HG02973 (cell line): ENCODE measurements around the gene TAF6.

Source experiments
- ATAC-seq: cut with Tn5 transposase; IDR thresholded peaks from one replicate; pipeline ENCODE4 v1.9.1; 2021; ENCODE audit warnings: moderate library complexity; ENCODE audit not compliant: unreplicated experiment

TAF6 gene

GRCh38 chr7:100075418-100075817, 43.7 kb downstream of the TAF6 start:
- no peak for ATAC-seq

GRCh38 chr7:100074841-100075240, 44.3 kb downstream of the TAF6 start:
- no peak for ATAC-seq

DNA sequence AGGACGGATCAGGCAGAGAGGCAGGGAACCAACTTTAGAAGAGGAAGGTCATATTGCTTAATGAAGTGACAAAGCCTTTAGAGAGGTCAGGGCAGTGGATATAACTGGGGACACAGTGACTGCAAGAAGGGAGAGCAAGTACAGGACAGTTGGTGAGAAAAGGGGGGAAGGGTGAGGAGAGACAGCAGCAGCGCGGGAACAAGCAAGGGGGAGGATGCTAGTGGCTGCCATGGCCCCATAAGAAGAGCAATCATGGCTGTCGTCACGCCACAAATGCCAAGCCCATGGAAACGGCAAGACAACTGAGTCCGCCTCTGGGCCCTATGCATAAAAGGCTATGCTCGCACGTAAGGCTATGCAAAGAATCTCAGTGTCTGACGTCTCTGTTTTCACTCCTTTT, 46.7 kb downstream of the TAF6 start:
- no peak for ATAC-seq

DNA sequence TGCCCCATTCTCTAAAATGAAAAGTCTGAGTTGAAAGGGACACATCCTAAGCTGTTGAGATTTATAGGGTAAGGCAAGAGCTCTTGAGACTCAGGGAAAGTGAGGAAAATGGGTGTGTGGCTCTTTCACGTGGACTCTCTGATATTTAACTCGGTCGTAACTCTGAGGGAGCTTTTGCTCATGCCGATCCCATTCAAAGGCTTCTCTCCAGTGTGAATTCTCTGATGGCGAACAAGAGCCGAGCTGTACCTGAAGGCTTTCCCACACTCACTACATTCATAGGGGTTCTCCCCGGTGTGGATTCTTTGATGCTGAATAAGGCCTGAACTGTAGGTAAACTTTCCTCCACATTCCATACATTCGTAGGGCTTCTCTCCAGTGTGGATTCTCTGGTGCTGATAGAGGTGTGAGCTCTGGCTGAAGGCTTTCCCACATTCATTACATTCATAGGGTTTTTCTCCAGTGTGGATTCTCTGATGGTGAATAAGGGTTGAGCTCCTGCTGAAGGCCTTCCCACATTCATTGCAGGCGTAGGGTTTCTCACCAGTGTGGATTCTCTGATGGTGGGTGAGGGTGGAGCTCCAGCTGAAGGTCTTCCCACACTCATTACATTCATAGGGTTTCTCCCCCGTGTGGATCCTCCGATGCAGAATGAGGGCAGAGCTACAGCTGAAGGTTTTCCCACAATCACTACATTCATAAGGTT, 48.0 kb downstream of the TAF6 start:
- no peak for ATAC-seq

DNA sequence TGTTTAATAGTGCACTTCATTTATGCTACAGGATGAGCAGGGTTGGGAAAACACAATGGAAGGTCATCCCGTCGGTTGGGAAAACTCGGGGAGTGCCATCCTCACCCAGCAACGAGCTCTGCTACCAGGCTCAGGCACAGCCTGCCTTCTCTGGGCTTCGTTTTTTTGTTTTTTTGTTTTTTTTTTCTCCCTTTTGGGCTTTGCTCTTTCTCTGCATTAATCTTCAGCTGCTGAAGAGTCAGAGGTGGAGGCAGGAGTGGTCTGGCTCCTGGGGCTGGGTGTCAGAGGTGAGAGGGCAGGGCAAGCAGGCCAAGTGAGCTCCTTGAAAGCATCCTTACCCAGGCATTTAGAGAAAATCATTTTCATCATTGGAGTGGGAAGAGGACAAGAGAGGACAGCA, 49.2 kb downstream of the TAF6 start:
- no peak for ATAC-seq

DNA sequence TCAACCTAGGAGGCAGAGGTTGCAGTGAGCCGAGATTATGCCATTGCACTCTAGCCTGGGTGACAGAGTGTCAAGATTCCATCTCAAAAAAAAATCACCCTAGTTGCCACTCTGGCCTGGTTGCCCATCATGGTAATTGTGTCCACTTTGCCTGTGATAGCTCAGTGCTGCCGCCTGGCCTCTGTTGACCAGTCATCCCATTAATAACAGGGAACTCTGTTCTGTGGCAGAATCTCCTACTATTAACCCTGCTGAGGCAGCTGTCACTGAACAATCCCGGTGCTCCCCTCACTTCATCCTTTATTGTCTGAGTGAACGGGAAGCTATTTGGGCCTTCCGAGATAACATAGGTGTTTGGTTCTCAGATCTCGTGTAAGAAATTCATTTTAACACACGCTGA, 52.2 kb downstream of the TAF6 start:
- ATAC-seq, result no peak

GRCh38 chr7:100065452-100066186, 53.5 kb downstream of the TAF6 start:
- no peak for ATAC-seq

GRCh38 chr7:100064162-100064561, 55.0 kb downstream of the TAF6 start:
- no peak for ATAC-seq

DNA sequence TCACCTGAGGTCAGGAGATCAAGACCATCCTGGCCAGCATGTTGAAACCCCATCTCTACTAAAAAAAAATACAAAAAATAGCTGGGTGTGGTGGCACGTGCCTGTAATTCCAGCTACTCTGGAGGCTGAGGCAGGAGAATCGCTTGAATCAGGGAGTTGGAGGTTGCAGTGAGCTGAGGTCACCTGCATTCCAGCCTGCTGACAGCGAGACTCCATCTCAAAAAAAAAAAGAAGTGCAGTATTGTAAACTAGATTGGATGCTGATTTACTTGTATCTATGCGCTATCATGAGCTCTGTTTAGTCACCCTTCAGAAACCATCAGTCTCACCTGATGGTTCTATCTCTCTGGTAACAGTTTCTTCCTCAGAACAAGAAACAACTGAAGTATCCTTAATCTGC, 55.8 kb downstream of the TAF6 start:
- ATAC-seq, result no peak

DNA sequence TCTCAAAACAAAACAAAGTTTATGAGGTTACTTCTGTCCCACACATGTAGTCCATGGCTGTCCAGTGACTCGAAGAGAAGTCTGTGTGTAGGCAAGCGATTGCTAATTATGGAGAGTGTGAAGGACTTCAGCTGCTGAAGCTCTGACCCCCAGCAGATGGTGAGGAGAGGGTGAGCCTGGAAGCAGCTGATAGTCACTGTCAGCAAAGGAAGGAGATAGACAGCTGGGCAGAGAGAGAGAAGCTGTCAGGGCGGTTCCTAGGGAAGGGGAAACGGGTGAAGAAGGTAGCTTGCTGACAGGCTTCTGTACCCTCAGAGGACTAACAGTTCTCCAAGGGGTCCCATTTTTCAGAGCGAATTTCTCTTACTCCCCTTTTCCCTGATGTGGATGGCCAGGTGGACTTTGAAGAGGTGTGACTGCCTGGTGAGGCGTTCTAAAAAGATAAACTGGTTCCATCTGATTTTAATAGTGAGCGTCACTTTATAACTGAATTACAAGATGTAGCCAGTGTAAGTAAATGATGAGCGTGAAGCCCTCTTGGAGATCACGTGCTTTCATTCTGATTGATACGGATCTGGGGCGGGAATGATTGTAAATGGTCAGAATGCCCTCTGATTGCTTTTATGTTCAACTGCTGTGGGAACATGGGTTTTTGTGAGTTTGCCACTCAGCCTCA, 57.5 kb downstream of the TAF6 start:
- ATAC-seq, result no peak

- ATAC-seq, result no peak
Measured at GRCh38 chr7:100059251-100059739, 59.9 kb downstream of the TAF6 start.
